GM15510 (cell line): ENCODE data around the gene LYAR.
A peak's percentile ranks its signal among the peaks of the same experiment; 100 is the strongest.

ENCODE experiments used
- POLR2A ChIP-seq: IDR thresholded peaks from 3 replicates; pipeline ENCODE4 v1.6.1; 2011; ENCODE audit warnings: borderline replicate concordance; ENCODE audit not compliant: insufficient read length; ENCODE audit errors: extremely low read depth

Gene LYAR, protein sequence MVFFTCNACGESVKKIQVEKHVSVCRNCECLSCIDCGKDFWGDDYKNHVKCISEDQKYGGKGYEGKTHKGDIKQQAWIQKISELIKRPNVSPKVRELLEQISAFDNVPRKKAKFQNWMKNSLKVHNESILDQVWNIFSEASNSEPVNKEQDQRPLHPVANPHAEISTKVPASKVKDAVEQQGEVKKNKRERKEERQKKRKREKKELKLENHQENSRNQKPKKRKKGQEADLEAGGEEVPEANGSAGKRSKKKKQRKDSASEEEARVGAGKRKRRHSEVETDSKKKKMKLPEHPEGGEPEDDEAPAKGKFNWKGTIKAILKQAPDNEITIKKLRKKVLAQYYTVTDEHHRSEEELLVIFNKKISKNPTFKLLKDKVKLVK

DNA sequence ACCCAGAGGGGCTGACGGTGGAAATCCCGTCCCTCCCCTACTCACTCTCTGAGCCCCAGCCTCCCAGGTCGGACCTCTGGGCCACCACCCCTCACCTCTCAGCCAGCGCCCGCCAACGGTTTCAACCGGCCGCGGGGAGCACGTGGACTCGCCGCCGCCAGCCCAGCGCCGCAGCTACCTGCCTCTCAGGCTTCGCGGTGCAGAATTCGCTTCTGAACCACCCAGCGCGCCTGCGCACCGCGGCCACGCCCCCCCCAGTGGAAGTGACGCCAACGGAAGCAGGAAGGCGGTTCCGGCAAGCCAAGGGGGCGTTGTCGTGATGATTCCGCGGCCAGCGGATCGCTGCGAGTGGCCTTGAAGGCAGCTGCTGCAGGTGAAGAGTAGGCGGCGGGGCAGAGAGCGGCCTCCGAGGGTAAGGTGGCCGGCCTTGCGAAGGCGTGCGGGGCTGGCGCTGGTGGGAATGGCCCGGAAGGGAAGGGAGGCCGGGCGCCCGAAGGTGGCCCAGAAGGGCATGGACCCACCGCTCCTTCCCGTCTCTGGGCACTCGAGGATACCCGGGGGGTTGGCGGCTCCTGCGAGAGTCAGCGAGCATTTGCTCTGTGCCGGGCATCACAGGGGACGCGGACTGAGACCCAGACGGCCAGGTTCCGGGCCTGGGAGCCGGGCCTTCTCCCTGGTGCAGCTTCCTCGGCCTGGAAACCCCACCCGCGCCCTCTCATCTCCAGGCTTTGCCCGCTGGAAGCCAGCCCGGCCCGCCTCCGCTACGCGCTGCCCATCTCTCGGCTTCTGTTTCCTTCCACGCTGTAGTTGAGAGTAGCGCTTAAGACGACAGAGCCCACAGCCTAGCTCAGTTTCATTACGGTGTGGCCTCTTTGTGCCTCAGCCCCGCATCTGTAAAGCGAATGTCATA is at the start of gene LYAR, which contains the start of gene ZBTB49:
TSS of gene LYAR (minus strand) at position 214 of the 910 bp plus-strand sequence. CDS start 6,412 bp downstream, outside the sequence.
TSS of gene ZBTB49 (plus strand) at position 311 of the 910 bp plus-strand sequence. CDS start 9,695 bp downstream, outside the sequence.
- TF ChIP-seq POLR2A: peak; percentile 89

- no peak for TF ChIP-seq POLR2A
Measured at GRCh38 chr4:4339504-4340085, 49.6 kb upstream of the LYAR start.

DNA sequence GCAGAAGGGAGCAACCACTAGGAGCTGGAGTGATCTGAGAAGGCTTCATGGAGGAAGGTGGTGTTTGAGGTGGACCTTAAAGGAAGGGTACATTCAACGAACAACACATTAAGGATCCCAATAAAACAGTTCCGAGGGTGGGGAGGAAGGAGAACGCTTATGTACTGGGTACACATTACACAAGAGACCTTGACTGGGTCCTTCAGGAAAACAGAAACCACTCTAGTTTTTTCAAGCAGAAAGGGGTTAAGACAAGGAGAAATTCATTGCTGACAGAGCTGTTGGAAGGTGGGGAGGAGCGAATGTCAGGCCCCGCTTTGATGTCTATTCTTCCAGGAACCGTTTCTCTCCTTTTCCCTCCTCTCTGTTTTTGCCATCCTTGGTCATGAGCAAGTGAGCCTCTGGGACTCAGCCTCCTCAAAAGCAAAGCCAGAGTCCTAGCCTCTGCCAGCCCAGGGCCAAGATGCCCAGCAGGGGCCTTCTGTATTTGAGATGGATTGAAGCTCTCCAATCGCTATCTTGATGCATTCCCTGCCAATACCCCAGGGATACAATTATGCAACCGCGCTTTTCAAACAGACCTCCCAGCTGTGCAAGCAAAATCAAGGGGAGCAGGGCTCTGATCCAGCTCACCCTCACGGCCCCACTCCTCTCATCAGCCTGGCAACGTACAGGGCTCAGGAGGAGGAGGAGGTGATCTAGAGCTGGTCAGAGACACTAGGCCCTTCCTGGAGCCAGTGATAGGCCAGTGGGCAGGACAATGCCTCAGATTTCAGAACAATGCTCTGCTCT is 48.5 kb upstream of the LYAR start:
- TF ChIP-seq POLR2A: no peak

DNA sequence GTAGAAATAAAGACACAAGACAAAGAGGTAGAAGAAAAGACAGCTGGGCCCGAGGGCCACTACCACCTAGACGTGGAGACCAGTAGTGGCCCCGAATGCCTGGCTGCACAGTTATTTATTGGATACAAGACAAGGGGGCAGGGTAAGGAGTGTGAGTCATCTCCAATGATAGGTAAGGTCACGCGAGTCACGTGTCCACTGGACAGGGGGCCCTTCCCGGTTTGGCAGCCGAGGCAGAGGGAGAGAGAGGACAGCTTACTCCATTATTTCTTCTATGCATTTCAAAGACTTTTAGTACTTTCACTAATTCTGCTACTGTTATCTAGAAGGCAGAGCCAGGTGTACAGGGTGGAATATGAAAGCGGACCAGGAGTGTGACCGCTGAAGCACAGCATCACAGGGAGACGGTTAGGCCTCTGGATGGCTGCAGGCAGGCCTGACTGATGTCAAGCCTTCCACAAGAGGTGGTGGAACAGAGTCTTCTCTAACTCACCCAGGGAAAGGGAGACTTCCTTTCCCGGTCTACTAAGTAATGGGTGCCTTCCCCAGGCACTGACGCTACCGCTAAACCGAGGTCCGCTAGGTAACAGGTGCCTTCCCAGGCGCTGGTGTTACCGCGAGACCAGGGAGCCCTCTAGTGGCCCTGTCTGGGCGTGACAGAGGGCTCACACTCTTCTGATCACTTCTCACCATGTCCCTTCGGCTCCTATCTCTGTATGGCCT is 45.0 kb upstream of the LYAR start:
- no peak for TF ChIP-seq POLR2A

DNA sequence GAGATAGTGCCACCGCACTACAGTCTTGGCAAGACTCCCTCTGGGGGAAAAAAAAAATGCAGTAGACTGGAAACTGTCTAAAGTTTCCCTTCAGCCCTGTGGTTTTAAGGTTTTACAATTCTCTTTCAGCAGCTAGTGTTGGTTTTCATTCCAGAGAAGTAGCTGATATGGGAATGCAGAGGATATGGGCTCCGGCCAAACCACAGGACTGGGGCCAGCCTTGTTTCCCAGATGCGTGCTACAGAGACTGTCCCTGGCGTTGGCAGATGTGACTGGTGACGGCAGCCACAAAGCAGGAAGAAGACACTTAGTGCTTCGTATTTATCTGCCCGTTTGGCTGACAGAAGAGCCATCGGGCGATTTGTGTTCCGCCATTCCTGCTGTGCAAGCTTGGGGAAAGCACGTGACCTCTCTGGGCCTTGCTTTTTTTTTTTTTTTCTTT is 43.3 kb upstream of the LYAR start:
- TF ChIP-seq POLR2A: no peak

DNA sequence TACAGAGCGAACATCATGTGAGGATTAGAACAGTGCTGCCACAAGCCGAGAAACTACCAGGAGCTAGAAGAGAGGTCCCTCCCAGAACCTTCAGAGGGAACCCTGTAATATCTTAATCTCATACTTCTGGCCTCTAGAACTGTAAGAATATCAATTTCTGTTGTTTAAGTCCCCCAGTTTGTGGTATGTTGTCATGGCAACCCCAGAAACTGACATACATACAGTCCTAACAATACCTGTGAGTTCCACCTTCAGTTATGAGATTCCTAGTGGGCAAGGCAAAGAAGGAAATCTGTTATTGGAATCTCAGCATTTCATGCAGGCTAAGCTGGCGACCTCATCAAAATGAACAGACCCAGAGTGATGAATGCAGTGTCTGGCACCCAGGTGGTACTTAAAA is 42.6 kb upstream of the LYAR start:
- TF ChIP-seq POLR2A: no peak

DNA sequence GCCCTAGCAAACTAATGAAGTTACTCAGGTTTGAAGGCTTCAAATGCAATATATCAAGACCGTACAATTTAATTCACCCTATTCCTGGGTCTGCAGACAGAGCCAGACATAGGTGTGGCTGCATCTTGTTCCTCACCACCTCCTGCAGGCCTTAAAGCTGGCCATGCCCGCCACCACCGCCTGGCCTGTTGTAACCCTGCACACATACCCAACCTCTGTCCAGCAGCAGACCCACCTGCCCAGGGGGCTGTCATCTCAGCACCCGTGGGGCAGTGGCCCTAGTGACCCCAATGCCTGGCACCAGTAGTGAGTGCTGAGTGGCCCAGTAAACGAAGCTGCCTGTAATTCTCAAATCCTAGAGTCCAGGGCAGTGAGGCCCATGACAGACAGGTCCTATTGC is 40.8 kb upstream of the LYAR start:
- TF ChIP-seq POLR2A: no peak

DNA sequence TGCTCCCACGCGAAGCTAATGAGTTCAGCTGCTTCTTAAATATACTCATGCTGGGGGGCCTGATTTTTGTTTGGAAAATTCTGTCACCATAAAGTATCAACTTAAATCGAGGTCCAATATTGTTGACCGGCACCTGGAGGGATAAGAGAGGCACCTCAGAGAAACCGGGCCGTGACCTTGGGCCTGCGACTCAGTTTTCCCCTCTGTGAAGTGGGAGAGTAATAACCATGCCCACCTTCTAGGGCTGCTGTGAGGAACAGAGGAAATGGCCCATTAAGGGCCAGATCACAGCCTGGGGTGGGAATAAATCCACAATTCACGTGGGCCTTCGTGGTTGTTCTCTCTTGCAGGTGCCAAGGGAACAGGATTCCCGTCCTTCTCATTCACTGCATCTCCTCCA is 39.5 kb upstream of the LYAR start:
- no peak for TF ChIP-seq POLR2A

DNA sequence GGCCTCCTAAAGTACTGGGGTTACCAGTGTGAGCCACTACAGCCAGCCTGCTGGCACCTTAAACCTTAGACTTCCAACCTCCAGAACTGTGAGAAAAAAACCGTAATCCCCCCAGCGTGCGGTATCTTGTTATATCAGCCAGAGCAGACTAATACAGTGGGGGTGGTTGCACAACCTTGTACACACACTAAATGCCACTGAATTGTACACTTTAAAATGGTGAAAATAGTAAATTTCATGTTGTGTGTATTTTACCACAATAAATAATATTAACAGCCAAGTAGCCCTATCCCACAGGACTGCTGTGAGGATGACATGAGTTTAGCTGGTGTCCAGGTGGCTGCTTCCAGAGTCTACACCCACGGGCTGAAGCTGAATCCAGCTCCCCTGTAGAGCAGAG is 38.9 kb upstream of the LYAR start:
- no peak for TF ChIP-seq POLR2A

GRCh38 chr4:4328206-4328605 is 38.3 kb upstream of the LYAR start:
- TF ChIP-seq POLR2A: no peak

DNA sequence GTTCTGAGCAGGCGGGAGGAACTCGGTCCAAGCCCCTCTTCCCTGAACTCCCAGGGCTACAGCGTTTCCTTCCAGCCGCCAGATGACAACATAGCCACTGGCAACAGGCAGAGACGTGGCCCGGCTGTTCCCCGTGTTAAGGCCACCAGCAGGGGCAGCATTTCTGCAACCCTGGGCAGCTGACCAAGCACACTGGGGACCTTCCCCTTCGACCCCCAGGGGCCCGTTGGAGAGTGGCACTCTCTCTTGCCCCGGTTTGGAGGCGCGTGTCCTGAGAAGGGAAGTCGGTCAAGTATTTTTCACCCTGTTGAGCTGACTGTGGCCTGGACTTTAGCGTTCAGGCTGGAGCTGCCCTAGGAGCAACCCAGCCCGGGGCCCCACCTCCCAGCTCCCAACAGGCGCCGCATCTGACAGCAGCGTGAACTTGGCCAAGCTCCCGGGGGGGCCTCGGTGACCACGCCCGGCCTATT is 37.7 kb upstream of the LYAR start:
- no peak for TF ChIP-seq POLR2A

GRCh38 chr4:4326166-4326565 is 36.2 kb upstream of the LYAR start:
- no peak for TF ChIP-seq POLR2A

GRCh38 chr4:4325321-4325720 is 35.4 kb upstream of the LYAR start:
- TF ChIP-seq POLR2A: no peak
